K562 (cell line): Measurements from ENCODE around the gene MIDN. TPM values are rescaled to one million over a fixed set of nuclear protein-coding genes. Genes with fewer than 3 reads are reported as not detected.

Experiments
- BHLHE40 ChIP-seq: IDR thresholded peaks from 2 replicates; pipeline ENCODE4 v1.6.1; 2011; ENCODE audit warnings: low read length, improper control_type of control experiment
- FUS ChIP-seq: fragments of 200-400 bp; formaldehyde crosslinking; optimal IDR thresholded peaks from 2 replicates; pipeline ENCODE3; 2017; ENCODE audit warnings: low read depth, low read length
- GTF3C2 ChIP-seq: IDR thresholded peaks from 3 replicates; pipeline ENCODE4 v1.6.1; 2011; ENCODE audit warnings: borderline replicate concordance, mild to moderate bottlenecking, moderate library complexity; ENCODE audit not compliant: insufficient read length; ENCODE audit errors: extremely low read depth
- ILF3 ChIP-seq: fragments of 450-650 bp; IDR thresholded peaks from 2 replicates; pipeline ENCODE4 v1.6.1; 2018; ENCODE audit warnings: antibody characterized with exemption, mild to moderate bottlenecking, moderate library complexity, borderline replicate concordance
- KDM2B ChIP-seq: fragments of 250-450 bp; sonication (Bioruptor Pico); IDR thresholded peaks from 2 replicates; pipeline ENCODE4 v1.8.0; 2021; ENCODE audit warnings: mild to moderate bottlenecking, moderate library complexity
- KLF13 ChIP-seq: fragments of 450-650 bp; IDR thresholded peaks from 2 replicates; pipeline ENCODE4 v1.6.1; 2016; ENCODE audit warnings: missing genetic modification characterization, low read depth, mild to moderate bottlenecking, missing compliant biosample characterization, moderate library complexity, borderline replicate concordance
- NKRF ChIP-seq: fragments of 450-650 bp; IDR thresholded peaks from 2 replicates; pipeline ENCODE4 v1.6.1; 2016; ENCODE audit warnings: borderline replicate concordance
- SAP30 ChIP-seq: fragments of 200-600 bp; sonication (generic); IDR thresholded peaks from 2 replicates; pipeline ENCODE4 v1.6.1; 2012; ENCODE audit warnings: borderline replicate concordance, low read depth, mild to moderate bottlenecking, moderate library complexity, low read length, control low read depth, inconsistent platforms; ENCODE audit not compliant: insufficient read depth, poor library complexity, severe bottlenecking
- TEAD2 ChIP-seq: fragments of 450-650 bp; IDR thresholded peaks from 2 replicates; pipeline ENCODE4 v1.6.1; 2016; ENCODE audit warnings: missing genetic modification characterization, control low read depth, missing compliant biosample characterization
- THAP12 ChIP-seq: fragments of 250-450 bp; sonication (Bioruptor Pico); IDR thresholded peaks from 2 replicates; pipeline ENCODE4 v1.9.0; 2021; ENCODE audit warnings: mild to moderate bottlenecking, inconsistent platforms
- TRIM24 ChIP-seq, 2 experiments: fragments of 450-650 bp; IDR thresholded peaks; 2 replicates each; pipeline ENCODE4 v1.6.1; 2016
- UBTF ChIP-seq, 2 experiments: IDR thresholded peaks; 2 replicates each; pipeline ENCODE4 v1.6.1; 2012; ENCODE audit warnings: improper control_type of control experiment in 2 of 2, low read depth in 2 of 2, low read length in 2 of 2, borderline replicate concordance in 1 of 2
- ZNF253 ChIP-seq: fragments of 250-450 bp; sonication (Bioruptor Pico); conservative IDR thresholded peaks from 2 replicates; pipeline ENCODE4 v1.6.1; 2021; ENCODE audit warnings: mild to moderate bottlenecking
- ZNF589 ChIP-seq: fragments of 200-800 bp; sonication (Bioruptor generic); IDR thresholded peaks from 2 replicates; pipeline ENCODE4 v1.6.1; 2016; ENCODE audit warnings: low read depth, missing genetic modification characterization, missing compliant biosample characterization
- polyA plus RNA-seq, 8 experiments: library from polyadenylated mRNA; depleted of rRNA in 4 of 8; stranded (reverse) in 5 of 8; unstranded in 3 of 8; fragments of >200 nt; fragmentation: Nextera tagmentation in 2 of 8; fragmentation: Illumina TruSeq in 1 of 8; extraction: Ambion mirVana in 2 of 8; extraction: Trizol in 1 of 8; gene quantifications; 2 replicates each; pipeline versions ENCODE4 v1.2.1 to v1.2.3, GENCODE V29; 2011 to 2014; ENCODE audit warnings: inconsistent platforms in 1 of 8, missing spikeins in 1 of 8
- total RNA-seq, 7 experiments: library from RNA; depleted of rRNA in 6 of 7; stranded (reverse); fragments of >200 nt in 6 of 7; fragmentation: Illumina TruSeq in 2 of 7; extraction: Trizol in 2 of 7; gene quantifications; 2 replicates each; pipeline versions ENCODE4 v1.2.1 to v1.2.3, GENCODE V29; 2011 to 2021; ENCODE audit warnings: low replicate concordance in 1 of 7
- TF ChIP-seq, protein P1 (sequence below), 2 experiments: fragments of 450-650 bp in 1 of 2; sonication (generic) in 1 of 2; formaldehyde crosslinking; conservative IDR thresholded peaks; 2 replicates each; pipeline versions ENCODE4 v1.4.0 to v1.8.1; 2020 to 2022; ENCODE audit warnings: mild to moderate bottlenecking in 1 of 2, missing genetic modification reagents in 1 of 2

Gene MIDN
- total and polyA plus RNA-seq, 9 of the 15 experiments (the other 6 are each of a cell fraction or from before 2014, with no cell fraction given) = 0.17 to 120 (median 10.1) TPM

DNA sequence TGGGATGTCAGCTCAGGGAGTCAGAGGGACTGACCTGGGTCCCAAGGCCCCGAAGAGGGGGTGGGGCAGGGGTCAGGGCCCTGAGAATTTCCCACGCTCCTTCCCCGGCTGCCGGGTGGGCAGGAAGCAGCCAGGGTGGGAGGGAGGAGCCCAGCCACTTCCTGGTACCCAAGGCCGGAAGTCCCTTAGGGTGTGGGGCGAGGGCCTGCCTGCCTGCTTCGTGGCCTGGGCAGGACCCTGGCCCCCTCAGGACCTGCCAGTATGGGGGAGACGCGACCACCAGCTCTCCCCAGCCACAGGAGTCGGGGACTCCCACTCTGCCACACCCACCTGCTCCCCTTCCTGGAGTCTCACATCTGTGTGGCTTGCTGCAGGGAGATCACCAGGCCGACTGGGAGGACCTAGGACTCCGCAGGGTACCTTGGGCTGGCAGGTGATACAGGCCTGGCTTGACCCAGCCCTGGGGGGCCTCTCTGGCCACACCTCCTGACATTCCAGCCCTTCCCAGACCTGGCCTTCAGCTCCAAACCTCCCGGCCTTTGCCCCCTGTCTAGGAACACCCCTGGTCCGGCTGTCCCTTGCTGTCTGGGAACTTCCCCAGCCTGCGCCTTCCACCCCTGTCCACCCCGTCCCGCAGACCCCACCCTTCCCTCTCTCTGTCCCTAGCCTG lies 11.0 kb downstream of the MIDN start (continued):
- TF ChIP-seq ILF3 (peak; percentile 93; the same call in 1 of the 2 replicates), KLF13 (peak; percentile 80; the same call in 1 of the 2 replicates), KDM2B (CRISPR knock-in tag) (no peak), TEAD2 (no peak), ZNF589 (CRISPR knock-in tag) (no peak), UBTF (IDR thresholded peaks at IDR 0.05; ENCODE audit: borderline replicate concordance in 1 of 2, low read depth in 2 of 2, low read length in 2 of 2) (no peak), ZNF253 (no peak), SAP30 (peak; percentile 65), GTF3C2 (no peak), BHLHE40 (no peak), THAP12 (CRISPR knock-in tag) (0 out of 2 replicates have a peak, but pooled peaks have one; percentile 47), FUS (no peak), NKRF (peak; percentile 35; the same call in 1 of the 2 replicates), TRIM24 (IDR thresholded peaks at IDR 0.05) (peak in 1 of 2 experiments; percentile 7; a peak in 1 of 4 replicates)
- TF ChIP-seq, protein P1, sequence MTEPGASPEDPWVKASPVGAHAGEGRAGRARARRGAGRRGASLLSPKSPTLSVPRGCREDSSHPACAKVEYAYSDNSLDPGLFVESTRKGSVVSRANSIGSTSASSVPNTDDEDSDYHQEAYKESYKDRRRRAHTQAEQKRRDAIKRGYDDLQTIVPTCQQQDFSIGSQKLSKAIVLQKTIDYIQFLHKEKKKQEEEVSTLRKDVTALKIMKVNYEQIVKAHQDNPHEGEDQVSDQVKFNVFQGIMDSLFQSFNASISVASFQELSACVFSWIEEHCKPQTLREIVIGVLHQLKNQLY (CRISPR knock-in tag; conservative IDR thresholded peaks at IDR 0.05) = no peak; a peak in 1 of 4 replicates
